Natural killer cell treated with Interleukin-12 subunit alpha and Interleukin-12 subunit beta and Interleukin-15 and Interleukin-18, amount 100 ng/mL, for 72 hours (primary cell): Measurements from ENCODE around the gene CAMK2B. TPM values are rescaled to one million over a fixed set of nuclear protein-coding genes. Genes with fewer than 3 reads are reported as not detected.

ENCODE experiments used
- ATAC-seq, 2 donors: fragments of 150-1000 bp; cut with Tn5 transposase in 1 of 2; sonication (Bioruptor Pico), chemical (Tn5 transposase) in 1 of 2; 2 replicates each; pipeline ENCODE4 v1.10.0; 2021
- DNase-seq: peaks from one replicate; pipeline ENCODE4 v3.0.0; 2022; ENCODE audit warnings: low spot score
- H3K27ac Mint-ChIP-seq, 2 donors: 1 replicate in 1 of 2; 2 replicates in 1 of 2; pipeline ENCODE4 v1.8.0; 2022; ENCODE audit warnings: mixed read lengths in 2 of 2, mild to moderate bottlenecking in 1 of 2, moderate library complexity in 1 of 2
- H3K27me3 Mint-ChIP-seq, 2 donors: 1 replicate in 1 of 2; 2 replicates in 1 of 2; pipeline ENCODE4 v1.8.0; 2022; ENCODE audit warnings: mixed read lengths in 2 of 2
- H3K36me3 Mint-ChIP-seq: one replicate; pipeline ENCODE4 v1.8.0; 2022; ENCODE audit warnings: mixed read lengths
- H3K4me1 Mint-ChIP-seq, 2 donors: 1 replicate in 1 of 2; 2 replicates in 1 of 2; pipeline ENCODE4 v1.8.0; 2022; ENCODE audit warnings: low read depth in 2 of 2, mixed read lengths in 2 of 2, mild to moderate bottlenecking in 1 of 2
- H3K4me3 Mint-ChIP-seq: one replicate; pipeline ENCODE4 v1.8.0; 2022; ENCODE audit warnings: mixed read lengths
- H3K9me3 Mint-ChIP-seq: 2 replicates; pipeline ENCODE4 v1.8.0; 2022; ENCODE audit warnings: mixed read lengths
- total RNA-seq, 2 donors: library from RNA; stranded (reverse); gene quantifications; one replicate each; pipeline ENCODE4 v1.2.3, GENCODE V29; 2022

The CAMK2B gene
- total RNA-seq, 2 donors from 2014 or later, result 0.10 TPM; not detected in 1

- no peaks in the 10 kb centered on the region for H3K36me3 Mint-ChIP-seq
- no peak overlapping the region for H3K27ac Mint-ChIP-seq
- no peaks in the 10 kb centered on the region for H3K9me3 Mint-ChIP-seq
- no peak overlapping the region for H3K4me3 Mint-ChIP-seq
- peaks cover 4 to 5% of the 10 kb centered on the region in 2 donors for H3K4me1 Mint-ChIP-seq
- DNase-seq (no peak), ATAC-seq (no peak)
- H3K27me3 Mint-ChIP-seq, result peaks cover 14 to 22% of the 10 kb centered on the region in 2 donors
Measured at GRCh38 chr7:44324481-44325200, 753 bp downstream of the CAMK2B start.

GRCh38 chr7:44324204-44324480, 1.3 kb downstream of the CAMK2B start:
- Mint-ChIP-seq H3K9me3 (no peaks in the 10 kb centered on the region), H3K27ac (no peak overlapping the region), H3K4me1 (peaks cover 4 to 5% of the 10 kb centered on the region in 2 donors), H3K4me3 (no peak overlapping the region), H3K36me3 (no peaks in the 10 kb centered on the region), H3K27me3 (peaks cover 14 to 22% of the 10 kb centered on the region in 2 donors)
- no peak for DNase-seq
- no peak for ATAC-seq

- Mint-ChIP-seq H3K4me1 (peaks cover 4 to 5% of the 10 kb centered on the region in 2 donors), H3K9me3 (no peaks in the 10 kb centered on the region), H3K27ac (no peak overlapping the region), H3K27me3 (peaks cover 14 to 22% of the 10 kb centered on the region in 2 donors), H3K36me3 (no peaks in the 10 kb centered on the region), H3K4me3 (no peak overlapping the region)
- ATAC-seq (peak in 1 of 2 donors; percentile 25), DNase-seq (no peak)
Measured at GRCh38 chr7:44323381-44324203, 1.8 kb downstream of the CAMK2B start.

- ATAC-seq, result peak in 1 of 2 donors; percentile 25
- H3K36me3 Mint-ChIP-seq, result no peaks in the 10 kb centered on the region
- H3K4me3 Mint-ChIP-seq, result no peak overlapping the region
Measured at GRCh38 chr7:44322631-44323363, 2.6 kb downstream of the CAMK2B start.

GRCh38 chr7:44321796-44322195, 3.6 kb downstream of the CAMK2B start:
- Mint-ChIP-seq H3K27me3 (peaks cover 14 to 22% of the 10 kb centered on the region in 2 donors), H3K27ac (no peak overlapping the region), H3K4me3 (no peak overlapping the region), H3K4me1 (peaks cover 4 to 5% of the 10 kb centered on the region in 2 donors), H3K9me3 (no peaks in the 10 kb centered on the region), H3K36me3 (no peaks in the 10 kb centered on the region)
- DNase-seq, result no peak
- ATAC-seq, result no peak

More at GRCh38 chr7:44322631-44323363, 2.6 kb downstream of the CAMK2B start:
- no peaks in the 10 kb centered on the region for H3K9me3 Mint-ChIP-seq
- DNase-seq, result no peak
- no peak overlapping the region for H3K27ac Mint-ChIP-seq
- peaks cover 4 to 5% of the 10 kb centered on the region in 2 donors for H3K4me1 Mint-ChIP-seq
- peaks cover 14 to 22% of the 10 kb centered on the region in 2 donors for H3K27me3 Mint-ChIP-seq

GRCh38 chr7:44320794-44321371, 4.5 kb downstream of the CAMK2B start:
- ATAC-seq, result peak in 1 of 2 donors; percentile 15
- H3K27ac Mint-ChIP-seq, result no peak overlapping the region
- H3K4me1 Mint-ChIP-seq, result peaks cover 3 to 4% of the 10 kb centered on the region in 2 donors
- no peaks in the 10 kb centered on the region for H3K9me3 Mint-ChIP-seq
- no peak for DNase-seq
- H3K27me3 Mint-ChIP-seq, result peaks cover 18 to 19% of the 10 kb centered on the region in 2 donors
- no peak overlapping the region for H3K4me3 Mint-ChIP-seq
- no peaks in the 10 kb centered on the region for H3K36me3 Mint-ChIP-seq

GRCh38 chr7:44320141-44320540, 5.3 kb downstream of the CAMK2B start:
- H3K36me3 Mint-ChIP-seq, result no peaks in the 10 kb centered on the region
- no peak overlapping the region for H3K27ac Mint-ChIP-seq
- H3K27me3 Mint-ChIP-seq, result peaks cover 15 to 16% of the 10 kb centered on the region in 2 donors
- ATAC-seq, result no peak
- DNase-seq, result no peak
- no peaks in the 10 kb centered on the region for H3K9me3 Mint-ChIP-seq
- H3K4me3 Mint-ChIP-seq, result no peak overlapping the region
- no peaks in the 10 kb centered on the region for H3K4me1 Mint-ChIP-seq

GRCh38 chr7:44318332-44318731, 7.1 kb downstream of the CAMK2B start:
- H3K27me3 Mint-ChIP-seq, result peaks cover 5 to 11% of the 10 kb centered on the region in 2 donors
- ATAC-seq, result no peak
- no peak for DNase-seq
- H3K9me3 Mint-ChIP-seq, result no peaks in the 10 kb centered on the region
- H3K4me1 Mint-ChIP-seq, result no peaks in the 10 kb centered on the region
- no peak overlapping the region for H3K27ac Mint-ChIP-seq
- no peaks in the 10 kb centered on the region for H3K36me3 Mint-ChIP-seq
- no peak overlapping the region for H3K4me3 Mint-ChIP-seq

- Mint-ChIP-seq H3K27ac (no peak overlapping the region), H3K4me3 (no peak overlapping the region), H3K27me3 (peaks cover 5 to 9% of the 10 kb centered on the region in 2 donors), H3K9me3 (no peaks in the 10 kb centered on the region), H3K36me3 (no peaks in the 10 kb centered on the region), H3K4me1 (peaks cover under 1 to 2% of the 10 kb centered on the region in 2 donors)
- ATAC-seq (no peak), DNase-seq (no peak)
Measured at GRCh38 chr7:44315301-44315903, 10.0 kb downstream of the CAMK2B start.

GRCh38 chr7:44313621-44314031, 11.8 kb downstream of the CAMK2B start:
- Mint-ChIP-seq H3K27me3 (peaks cover 9% of the 10 kb centered on the region in 2 donors), H3K4me1 (peaks cover 6 to 8% of the 10 kb centered on the region in 2 donors), H3K4me3 (no peak overlapping the region), H3K36me3 (no peaks in the 10 kb centered on the region), H3K27ac (no peak overlapping the region), H3K9me3 (no peaks in the 10 kb centered on the region)
- DNase-seq (no peak), ATAC-seq (no peak)

- H3K36me3 Mint-ChIP-seq, result no peaks in the 10 kb centered on the region
- H3K27ac Mint-ChIP-seq, result no peak overlapping the region
- peaks cover 6 to 8% of the 10 kb centered on the region in 2 donors for H3K4me1 Mint-ChIP-seq
- ATAC-seq (no peak), DNase-seq (no peak)
- no peak overlapping the region for H3K4me3 Mint-ChIP-seq
- peaks cover 9% of the 10 kb centered on the region in 2 donors for H3K27me3 Mint-ChIP-seq
- H3K9me3 Mint-ChIP-seq, result no peaks in the 10 kb centered on the region
Measured at GRCh38 chr7:44313016-44313415, 12.4 kb downstream of the CAMK2B start.

- peaks cover 6 to 10% of the 10 kb centered on the region in 2 donors for H3K4me1 Mint-ChIP-seq
- no peaks in the 10 kb centered on the region for H3K36me3 Mint-ChIP-seq
- H3K27me3 Mint-ChIP-seq, result peaks cover 9% of the 10 kb centered on the region in 2 donors
- DNase-seq, result no peak
- H3K9me3 Mint-ChIP-seq, result no peaks in the 10 kb centered on the region
- no peak for ATAC-seq
- no peak overlapping the region for H3K4me3 Mint-ChIP-seq
- H3K27ac Mint-ChIP-seq, result no peak overlapping the region
Measured at GRCh38 chr7:44311561-44312495, 13.6 kb downstream of the CAMK2B start.
